Stimulated activated CD4-positive, alpha-beta T cell treated with anti-CD3 and anti-CD28 coated beads, Interleukin-12 subunit alpha, Interleukin-12 subunit beta, amount 100 ng/mL, for 48 hours (primary cell): ENCODE results near the gene METTL16.
"Not testable (repeated sequence)": the region's sequence is repeated elsewhere in the genome, so short reads cannot be mapped to it uniquely, and the experiment has no call there.

Experiments
- DNase-seq, 3 donors: peaks; one replicate each; pipeline ENCODE4 v3.0.0-alpha.2; 2020; ENCODE audit warnings: low read depth in 2 of 3, low spot score in 1 of 3

The METTL16 gene

GRCh38 chr17:2503627-2504026 lies 8.1 kb downstream of the METTL16 start:
- DNase-seq = no peak

DNA sequence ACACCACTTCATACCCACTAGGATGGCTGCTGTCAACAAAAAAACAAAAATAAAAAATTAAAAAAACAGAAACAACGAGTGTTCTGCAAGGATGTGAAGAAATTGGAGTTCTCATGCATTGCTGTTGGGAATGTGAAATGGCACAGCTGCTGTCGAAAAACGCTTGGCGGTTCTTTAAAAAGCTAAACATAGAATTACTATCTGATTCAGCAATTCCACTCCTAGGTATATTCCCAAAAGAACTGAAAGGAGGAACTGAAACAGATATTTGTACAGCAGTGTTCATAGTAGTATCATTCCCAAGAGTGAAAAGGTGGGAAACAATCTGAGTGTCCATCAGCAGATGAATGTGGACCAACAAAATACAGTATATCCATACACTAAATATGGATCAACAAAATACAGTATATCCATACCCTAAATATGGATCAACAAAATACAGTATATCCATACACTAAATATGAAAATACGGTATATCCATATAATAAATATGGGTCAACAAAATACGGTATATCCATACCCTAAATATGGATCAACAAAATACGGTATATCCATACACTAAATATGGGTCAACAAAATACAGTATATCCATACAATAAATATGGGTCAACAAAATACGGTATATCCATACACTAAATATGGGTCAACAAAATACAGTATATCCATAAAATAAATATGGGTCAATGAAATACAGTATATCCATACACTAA lies 8.7 kb downstream of the METTL16 start:
- no peak for DNase-seq

- DNase-seq = no peak
Measured at GRCh38 chr17:2500446-2500845, 11.2 kb downstream of the METTL16 start.

GRCh38 chr17:2489286-2489685 lies 22.4 kb downstream of the METTL16 start:
- not testable (repeated sequence) for DNase-seq

DNA sequence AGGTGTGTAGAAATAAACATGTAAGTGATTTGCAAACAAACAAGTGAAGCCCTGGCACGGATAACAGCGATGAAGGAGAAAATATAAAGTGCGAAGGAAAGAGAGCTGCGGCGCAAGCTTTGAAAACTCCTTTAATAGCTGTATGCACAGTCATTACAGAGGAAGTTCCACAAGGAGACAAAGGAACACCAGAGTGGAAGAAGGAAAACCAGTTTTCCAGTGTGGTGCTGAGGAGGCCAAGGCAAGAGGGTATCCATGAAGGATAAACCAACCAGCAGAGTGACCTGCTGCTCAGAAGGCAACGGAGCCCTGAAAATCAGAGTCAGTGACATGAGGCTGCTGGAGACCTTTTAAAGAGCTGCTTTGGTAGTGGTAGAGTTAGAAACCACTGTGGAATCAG lies 24.4 kb downstream of the METTL16 start:
- no peak for DNase-seq

GRCh38 chr17:2486709-2487108 lies 25.0 kb downstream of the METTL16 start:
- DNase-seq = not testable (repeated sequence)

DNA sequence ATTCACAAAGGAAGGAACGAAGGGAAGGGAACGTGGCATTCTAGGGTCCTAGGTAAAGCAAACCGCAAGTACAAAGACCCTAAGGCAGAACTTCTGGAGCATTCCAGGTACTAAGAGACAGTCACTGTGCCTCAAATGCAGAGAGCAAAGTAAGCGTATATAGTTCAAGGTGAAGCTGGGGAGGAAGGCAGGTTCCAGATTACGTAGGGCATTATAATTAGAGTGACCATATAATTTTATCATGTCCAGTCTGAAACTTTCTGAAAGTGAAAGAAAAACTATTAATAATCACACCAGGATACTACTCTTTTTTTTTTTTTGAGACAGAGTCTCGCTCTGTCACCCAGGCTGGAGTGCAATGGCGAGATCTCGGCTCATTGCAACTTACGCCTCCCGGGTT lies 25.7 kb downstream of the METTL16 start:
- no peak for DNase-seq

DNA sequence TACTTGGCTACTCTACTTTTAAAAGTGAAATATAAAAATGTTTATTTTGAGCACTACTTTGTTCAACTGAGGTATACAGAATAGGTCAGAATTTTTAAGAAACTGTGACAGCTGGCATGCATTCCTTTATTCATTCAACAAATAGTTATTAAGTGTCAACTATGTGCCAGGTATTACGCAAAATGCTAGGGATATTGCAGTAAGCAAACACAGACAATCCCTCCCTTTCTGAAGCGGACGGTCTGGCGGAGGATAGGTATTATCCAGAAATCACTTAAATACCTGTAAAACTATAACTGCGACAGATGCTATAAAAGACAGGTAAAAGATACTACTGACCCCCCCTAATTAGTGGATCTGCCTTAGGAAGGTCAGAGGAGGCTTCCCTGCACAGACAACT lies 26.1 kb downstream of the METTL16 start:
- DNase-seq = no peak

- no peak for DNase-seq
Measured at GRCh38 chr17:2484876-2485275, 26.8 kb downstream of the METTL16 start.

GRCh38 chr17:2483084-2483483 lies 28.6 kb downstream of the METTL16 start:
- no peak for DNase-seq

- DNase-seq = no peak
Measured at GRCh38 chr17:2482218-2482617, 29.5 kb downstream of the METTL16 start.

- no peak for DNase-seq
Measured at GRCh38 chr17:2481760-2482159, 29.9 kb downstream of the METTL16 start.

DNA sequence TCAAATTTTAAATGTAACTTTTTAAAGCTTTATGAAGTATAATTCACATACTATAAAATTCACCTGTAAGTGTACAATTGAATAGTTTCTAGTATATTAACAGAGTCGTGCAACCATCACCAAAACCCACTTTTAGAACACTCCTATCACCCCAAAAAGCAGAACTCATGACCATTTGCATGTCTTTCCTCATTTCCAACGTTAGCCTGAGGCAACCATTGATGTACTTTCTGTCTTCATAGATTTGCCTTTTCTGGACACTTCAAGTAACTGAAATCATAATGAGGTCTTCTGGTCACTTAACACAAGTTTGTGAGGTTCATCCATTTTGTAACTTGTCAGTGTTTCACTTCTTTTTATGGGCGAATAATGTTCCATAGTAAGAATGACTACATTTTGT lies 33.2 kb downstream of the METTL16 start:
- no peak for DNase-seq

- DNase-seq = no peak
Measured at GRCh38 chr17:2475056-2475455, 36.6 kb downstream of the METTL16 start.

GRCh38 chr17:2474371-2474770 lies 37.3 kb downstream of the METTL16 start:
- no peak for DNase-seq

DNA sequence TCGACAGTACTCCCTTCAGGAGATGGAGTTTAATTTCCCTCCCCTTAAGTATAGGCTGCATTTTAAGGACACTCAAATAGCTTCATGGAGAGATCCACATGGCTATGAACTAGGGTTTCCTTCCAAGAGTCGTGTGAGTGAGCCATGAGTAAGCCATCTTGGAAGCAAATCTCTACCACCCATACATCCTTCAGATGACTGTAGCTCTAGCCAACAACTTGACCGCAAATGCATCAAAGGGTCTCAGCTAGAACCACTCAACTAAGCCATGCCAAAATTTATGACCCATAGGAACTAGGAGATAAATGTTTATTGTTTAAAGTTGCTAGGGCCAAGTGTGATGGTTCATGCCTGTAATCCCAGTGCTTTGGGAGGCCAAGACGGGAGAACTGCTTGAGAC lies 43.4 kb downstream of the METTL16 start:
- no peak for DNase-seq

- DNase-seq = no peak
Measured at GRCh38 chr17:2466931-2467330, 44.8 kb downstream of the METTL16 start.

GRCh38 chr17:2462481-2462880 lies 49.2 kb downstream of the METTL16 start:
- DNase-seq = no peak

GRCh38 chr17:2459917-2460271 lies 51.8 kb downstream of the METTL16 start:
- DNase-seq = no peak

GRCh38 chr17:2457913-2458312 lies 53.8 kb downstream of the METTL16 start:
- DNase-seq = no peak

DNA sequence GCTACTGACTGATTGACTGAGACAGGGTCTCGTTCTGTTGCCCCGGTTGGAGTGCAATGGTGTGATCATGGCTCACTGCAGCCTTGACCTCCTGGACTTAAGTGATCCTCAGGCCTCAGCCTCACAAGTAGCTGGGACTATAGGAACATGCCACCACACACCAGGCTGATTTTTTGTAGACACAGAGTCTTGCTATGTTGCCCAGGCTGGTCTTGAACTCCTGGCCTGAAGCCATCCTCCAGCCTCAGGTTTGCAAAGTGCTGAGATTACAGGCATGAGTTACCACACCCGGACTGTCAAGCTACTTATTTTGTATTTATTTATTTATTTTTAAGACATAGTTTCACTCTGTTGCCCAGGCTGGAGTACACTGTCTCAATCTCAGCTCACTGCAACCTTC lies 55.2 kb downstream of the METTL16 start:
- no peak for DNase-seq

DNA sequence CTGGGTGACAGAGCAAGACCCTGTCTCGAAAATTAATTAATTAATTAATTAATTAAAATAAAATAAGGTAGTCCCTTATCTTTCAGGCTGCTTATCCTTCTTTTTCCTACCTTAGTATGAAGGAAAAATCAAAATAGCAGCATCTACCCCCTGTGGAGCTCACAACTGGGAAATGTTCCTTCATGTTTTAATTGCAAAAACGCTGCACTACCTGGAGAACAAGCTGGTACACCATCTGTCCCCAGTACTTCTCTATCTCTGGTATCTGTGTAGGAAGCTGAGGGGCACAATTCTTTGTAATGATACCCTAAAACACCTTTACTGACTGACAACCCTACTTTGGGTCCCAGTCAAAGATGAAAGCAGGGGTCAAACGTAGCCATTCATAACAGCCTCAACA lies 55.7 kb downstream of the METTL16 start:
- no peak for DNase-seq

DNA sequence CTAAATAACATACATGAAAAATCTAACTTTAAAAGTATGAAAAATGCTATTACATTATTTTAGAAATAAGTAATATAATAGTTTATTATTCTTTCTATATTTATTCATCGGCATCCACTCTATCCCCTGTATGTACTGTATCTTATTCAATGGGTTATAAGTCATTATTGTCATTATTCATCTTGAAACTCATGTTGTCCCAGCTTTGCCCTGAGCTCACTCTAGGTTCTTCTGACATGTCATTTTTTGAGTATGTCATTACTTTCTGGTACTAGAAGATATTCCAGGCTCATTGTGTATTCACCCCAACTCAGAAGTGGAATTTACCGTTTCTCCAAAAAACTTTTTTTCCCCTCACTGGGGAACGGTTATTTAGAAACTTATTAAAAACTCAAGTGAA lies 57.8 kb downstream of the METTL16 start:
- no peak for DNase-seq

DNA sequence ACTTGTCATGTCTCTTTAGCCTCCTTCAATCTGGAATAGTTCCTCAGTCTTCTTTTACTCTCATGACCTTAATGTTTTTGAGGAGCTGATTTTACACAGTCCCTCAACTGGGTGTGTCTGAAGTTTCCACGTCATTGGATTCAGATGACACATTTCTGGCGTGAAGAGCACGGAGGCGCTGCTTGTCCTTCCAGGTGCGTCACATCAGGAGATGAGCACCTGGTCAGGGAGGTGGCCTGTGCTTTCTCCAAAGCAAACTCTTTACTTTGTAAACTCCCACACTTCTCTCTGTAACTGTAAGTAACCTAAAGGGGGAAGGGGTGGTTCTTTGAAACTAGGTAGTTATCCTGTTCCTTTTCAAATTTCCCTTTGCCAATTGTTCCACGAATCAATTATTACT lies 58.4 kb downstream of the METTL16 start:
- DNase-seq = no peak
